CD4-positive, alpha-beta T cell (primary cell): ENCODE measurements around the gene DOCK4. TPM values are rescaled to one million over a fixed set of nuclear protein-coding genes. Genes with fewer than 3 reads are reported as not detected.

Source experiments
- ATAC-seq: fragments of 200-7000 bp; cut with Tn5 transposase; one replicate; pipeline ENCODE4 v1.10.0; 2022; ENCODE audit warnings: mild to moderate bottlenecking; ENCODE audit not compliant: poor library complexity
- CTCF ChIA-PET: fragments of 350-600 bp; sonication (Branson Sonifier 250); formaldehyde crosslinking; loops from one replicate; lab custom pipeline; 2021; ENCODE audit warnings: antibody characterized with exemption, inconsistent platforms; lab: Charles Lee
- POLR2A ChIA-PET: fragments of 350-600 bp; sonication (Branson Sonifier 250); formaldehyde crosslinking; loops from one replicate; lab custom pipeline; 2021; ENCODE audit warnings: antibody characterized with exemption, inconsistent platforms; lab: Charles Lee
- DNase-seq, 14 experiments: peaks; one replicate each; pipeline ENCODE4 v3.0.0-alpha.2; 2013 to 2020; ENCODE audit warnings: mixed read lengths in 2 of 14
- H3K27ac ChIP-seq, 2 donors: one replicate each; pipeline versions ENCODE4 v1.5.1 to v1.7.0; 2013; ENCODE audit warnings: low read length in 2 of 2, low read depth in 1 of 2, mild to moderate bottlenecking in 1 of 2
- H3K27me3 ChIP-seq, 2 experiments: 1 replicate in 1 of 2; 2 replicates in 1 of 2; pipeline versions ENCODE4 v1.6.1 to v1.7.0; 2013; ENCODE audit warnings: low read length in 2 of 2, control low read depth in 1 of 2, mild to moderate bottlenecking in 1 of 2, moderate library complexity in 1 of 2; ENCODE audit not compliant: insufficient read depth in 2 of 2, control insufficient read depth in 1 of 2
- H3K36me3 ChIP-seq: one replicate; pipeline ENCODE4 v1.6.1; 2013; ENCODE audit warnings: low read length, control low read depth; ENCODE audit not compliant: insufficient read depth
- H3K4me1 ChIP-seq: one replicate; pipeline ENCODE4 v1.6.1; 2013; ENCODE audit warnings: low read length, control low read depth; ENCODE audit not compliant: insufficient read depth
- H3K4me3 ChIP-seq: one replicate; pipeline ENCODE4 v1.5.1; 2013; ENCODE audit warnings: mild to moderate bottlenecking, low read length, moderate library complexity
- H3K9me3 ChIP-seq, 2 experiments: 1 replicate in 1 of 2; 2 replicates in 1 of 2; pipeline versions ENCODE4 v1.6.1 to v1.7.0; 2013; ENCODE audit warnings: low read length in 2 of 2, mild to moderate bottlenecking in 2 of 2, control low read depth in 1 of 2, moderate library complexity in 1 of 2; ENCODE audit not compliant: control insufficient read depth in 1 of 2, insufficient read depth in 1 of 2
- H3K27ac Mint-ChIP-seq: one replicate; pipeline ENCODE4 v1.8.0; 2020; ENCODE audit warnings: mixed read lengths
- H3K27me3 Mint-ChIP-seq: one replicate; pipeline ENCODE4 v1.8.0; 2021; ENCODE audit warnings: mixed read lengths
- H3K36me3 Mint-ChIP-seq: one replicate; pipeline ENCODE4 v1.8.0; 2021; ENCODE audit warnings: low read depth, mixed read lengths
- H3K4me1 Mint-ChIP-seq: one replicate; pipeline ENCODE4 v1.8.0; 2021; ENCODE audit warnings: low read depth, mixed read lengths
- H3K4me3 Mint-ChIP-seq: one replicate; pipeline ENCODE4 v1.8.0; 2020; ENCODE audit warnings: mild to moderate bottlenecking, mixed read lengths
- H3K9me3 Mint-ChIP-seq: one replicate; pipeline ENCODE4 v1.8.0; 2020; ENCODE audit warnings: mixed read lengths
- intact Hi-C, 2 experiments: fragments of 100-400 bp; cut with DNase I in 1 of 2; cut with micrococcal nuclease in 1 of 2; formaldehyde crosslinking; loops; one replicate each; pipeline versions ENCODE4 v1.15.1 to v1.9.0; 2023 to 2025; cut with DNase I, micrococcal nuclease
- total RNA-seq, 174 experiments: library from RNA in 2 of 174; stranded (reverse) in 2 of 174; gene quantifications; one replicate each; pipeline ENCODE4 v1.2.3 and lab custom pipeline; 2021 to 2026
- TF ChIP-seq, protein P1 (sequence below): fragments of 200-600 bp; IDR thresholded peaks from one replicate; pipeline ENCODE4 v1.8.0; 2022; ENCODE audit warnings: antibody characterized with exemption, mild to moderate bottlenecking

DOCK4 gene
- total RNA-seq, 2 experiments from 2014 or later: 0.31 to 0.38 TPM

DNA sequence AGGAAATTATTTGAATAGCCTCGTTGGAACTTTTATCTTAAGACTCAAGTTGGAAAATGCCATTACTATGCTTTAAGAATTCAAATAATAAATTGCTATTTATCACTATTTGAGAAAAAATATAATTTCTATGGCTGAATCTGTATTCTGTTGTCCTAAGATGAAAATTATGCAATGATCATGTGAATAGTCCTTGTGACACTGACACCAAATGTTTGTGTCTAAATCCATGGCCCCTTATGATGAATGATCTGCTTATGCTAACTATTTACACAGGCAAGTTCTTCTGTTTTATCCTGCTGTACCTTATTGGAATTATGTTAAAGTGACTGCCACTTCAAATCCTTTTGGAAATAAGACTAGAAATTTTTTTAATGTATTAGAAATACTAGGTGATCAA, 208.7 kb downstream of the DOCK4 start:
- Mint-ChIP-seq H3K27ac (no peak overlapping the region), H3K36me3 (no peaks in the 10 kb centered on the region), H3K27me3 (no peaks in the 10 kb centered on the region), H3K4me3 (no peak overlapping the region), H3K9me3 (no peaks in the 10 kb centered on the region), H3K4me1 (no peaks in the 10 kb centered on the region)
- H3K4me3 ChIP-seq: no peak overlapping the region
- no peaks in the 10 kb centered on the region for H3K27me3 ChIP-seq
- ATAC-seq: no peak
- no peak overlapping the region for H3K27ac ChIP-seq
- no peaks in the 10 kb centered on the region for H3K36me3 ChIP-seq
- CTCF ChIA-PET: no interaction called here
- TF ChIP-seq, protein P1, sequence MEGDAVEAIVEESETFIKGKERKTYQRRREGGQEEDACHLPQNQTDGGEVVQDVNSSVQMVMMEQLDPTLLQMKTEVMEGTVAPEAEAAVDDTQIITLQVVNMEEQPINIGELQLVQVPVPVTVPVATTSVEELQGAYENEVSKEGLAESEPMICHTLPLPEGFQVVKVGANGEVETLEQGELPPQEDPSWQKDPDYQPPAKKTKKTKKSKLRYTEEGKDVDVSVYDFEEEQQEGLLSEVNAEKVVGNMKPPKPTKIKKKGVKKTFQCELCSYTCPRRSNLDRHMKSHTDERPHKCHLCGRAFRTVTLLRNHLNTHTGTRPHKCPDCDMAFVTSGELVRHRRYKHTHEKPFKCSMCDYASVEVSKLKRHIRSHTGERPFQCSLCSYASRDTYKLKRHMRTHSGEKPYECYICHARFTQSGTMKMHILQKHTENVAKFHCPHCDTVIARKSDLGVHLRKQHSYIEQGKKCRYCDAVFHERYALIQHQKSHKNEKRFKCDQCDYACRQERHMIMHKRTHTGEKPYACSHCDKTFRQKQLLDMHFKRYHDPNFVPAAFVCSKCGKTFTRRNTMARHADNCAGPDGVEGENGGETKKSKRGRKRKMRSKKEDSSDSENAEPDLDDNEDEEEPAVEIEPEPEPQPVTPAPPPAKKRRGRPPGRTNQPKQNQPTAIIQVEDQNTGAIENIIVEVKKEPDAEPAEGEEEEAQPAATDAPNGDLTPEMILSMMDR: no peak
- DNase-seq: no peak
- intact Hi-C loops: no loop called here
- no peaks in the 10 kb centered on the region for H3K4me1 ChIP-seq
- H3K9me3 ChIP-seq: no peaks in the 10 kb centered on the region
- POLR2A ChIA-PET: no interaction called here

DNA sequence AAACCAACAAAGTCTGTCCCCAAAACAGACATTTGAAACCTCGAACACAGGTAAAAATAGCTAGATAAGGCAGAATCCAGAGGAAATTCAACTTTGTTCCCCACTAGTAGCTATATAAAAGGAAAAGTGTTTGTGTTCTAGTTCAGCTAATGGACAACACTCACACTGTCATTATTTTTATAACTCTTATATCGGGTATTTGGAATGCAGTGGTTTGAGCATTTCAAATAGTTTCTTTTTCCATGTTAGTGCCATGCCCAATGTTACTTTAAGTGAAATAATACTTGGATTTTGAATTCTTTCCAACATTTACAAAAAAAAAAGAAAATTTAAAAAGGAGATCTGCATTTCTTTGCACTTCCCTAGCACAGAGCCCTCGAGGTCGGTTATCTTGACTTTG, 213.6 kb downstream of the DOCK4 start:
- no peaks in the 10 kb centered on the region for H3K4me1 Mint-ChIP-seq
- ATAC-seq: no peak

DNA sequence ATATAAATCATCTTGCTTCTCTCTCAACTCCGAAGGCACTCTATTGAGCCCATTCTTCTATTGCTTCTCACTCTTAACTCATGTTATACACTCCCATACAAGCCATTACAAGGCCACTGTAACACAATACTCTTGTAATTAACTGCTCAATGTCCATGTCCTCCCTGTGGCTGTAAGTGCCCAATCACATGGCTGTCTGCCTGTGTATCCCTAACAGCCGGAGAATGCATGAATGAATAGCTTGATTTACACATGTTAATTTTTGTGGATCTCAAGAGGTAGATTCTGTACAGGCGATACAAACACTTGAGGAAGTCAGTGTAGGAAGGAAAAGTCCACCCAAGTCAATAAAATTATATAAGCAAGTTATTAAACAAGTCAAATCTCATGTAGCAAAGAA, 215.6 kb downstream of the DOCK4 start:
- Mint-ChIP-seq H3K27me3 (no peaks in the 10 kb centered on the region), H3K9me3 (no peaks in the 10 kb centered on the region), H3K27ac (no peak overlapping the region), H3K4me1 (no peaks in the 10 kb centered on the region), H3K36me3 (no peaks in the 10 kb centered on the region), H3K4me3 (no peak overlapping the region)
- POLR2A ChIA-PET: no interaction called here
- ATAC-seq: no peak
- Histone ChIP-seq H3K27ac (no peak overlapping the region), H3K4me3 (no peak overlapping the region), H3K4me1 (no peaks in the 10 kb centered on the region), H3K9me3 (no peaks in the 10 kb centered on the region), H3K36me3 (no peaks in the 10 kb centered on the region), H3K27me3 (no peaks in the 10 kb centered on the region)
- DNase-seq: no peak
- intact Hi-C loops: no loop called here
- CTCF ChIA-PET: no interaction called here
- TF ChIP-seq, protein P1: no peak

More for the DNA sequence above, 213.6 kb downstream of the DOCK4 start:
- Histone ChIP-seq H3K4me1 (no peaks in the 10 kb centered on the region), H3K36me3 (no peaks in the 10 kb centered on the region), H3K4me3 (no peak overlapping the region), H3K27me3 (no peaks in the 10 kb centered on the region), H3K27ac (no peak overlapping the region), H3K9me3 (no peaks in the 10 kb centered on the region)
- intact Hi-C loops: no loop called here
- no peak overlapping the region for H3K4me3 Mint-ChIP-seq
- H3K27ac Mint-ChIP-seq: no peak overlapping the region
- TF ChIP-seq, protein P1: no peak
- DNase-seq: no peak
- no peaks in the 10 kb centered on the region for H3K27me3 Mint-ChIP-seq
- H3K9me3 Mint-ChIP-seq: no peaks in the 10 kb centered on the region
- H3K36me3 Mint-ChIP-seq: no peaks in the 10 kb centered on the region
- POLR2A ChIA-PET: no interaction called here
- CTCF ChIA-PET: no interaction called here
